ENCODE measurements around the gene FOXP3.

The FOXP3 gene

GRCh38 chrX:49263631-49264030, 879 bp downstream of the FOXP3 start:
- no peak for TF ChIP-seq CTCF (IDR thresholded peaks at IDR 0.05; ENCODE audit: low read depth, low read length, missing control alignments)
- no peak overlapping the region for H3K27ac ChIP-seq
- H3K4me3 ChIP-seq (ENCODE audit: low read depth, low read length): no peak overlapping the region
- no peaks in the 10 kb centered on the region for H3K27me3 ChIP-seq (replicated peaks)
- in situ Hi-C loops (cut with HindIII; ENCODE audit: low pct_ligation_motif_present, low sequenced_read_pairs): no loop called here
- no peak for DNase-seq
- no peaks in the 10 kb centered on the region for H3K36me3 ChIP-seq (replicated peaks)

DNA sequence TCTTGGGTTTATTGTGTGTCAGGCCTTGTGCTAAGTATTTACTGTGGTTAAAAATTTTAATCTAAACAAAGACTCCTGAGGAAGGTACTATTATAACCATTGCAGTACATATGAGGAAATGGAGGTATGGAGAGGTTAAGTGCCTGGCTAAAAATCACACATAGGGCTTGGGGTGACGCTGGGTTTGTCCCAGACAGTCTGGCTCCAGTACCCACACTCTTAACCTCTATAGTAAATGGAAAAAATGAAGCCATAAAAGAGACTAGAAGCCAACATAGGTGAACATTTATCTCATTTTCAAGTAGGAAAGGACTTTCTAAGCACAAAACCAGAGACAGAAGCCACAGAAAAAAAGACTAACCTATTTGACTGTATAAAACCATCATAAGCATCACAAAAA, 1.9 kb downstream of the FOXP3 start:
- H3K27ac ChIP-seq: no peak overlapping the region
- no peaks in the 10 kb centered on the region for H3K27me3 ChIP-seq (replicated peaks)
- in situ Hi-C loops (cut with HindIII; ENCODE audit: low pct_ligation_motif_present, low sequenced_read_pairs): no loop called here
- no peak overlapping the region for H3K4me3 ChIP-seq (ENCODE audit: low read depth, low read length)
- H3K36me3 ChIP-seq (replicated peaks): no peaks in the 10 kb centered on the region
- TF ChIP-seq CTCF (IDR thresholded peaks at IDR 0.05; ENCODE audit: low read depth, low read length, missing control alignments): no peak
- DNase-seq: no peak

GRCh38 chrX:49260221-49260985, 4.1 kb downstream of the FOXP3 start:
- DNase-seq: no peak

GRCh38 chrX:49258749-49259124, 5.8 kb downstream of the FOXP3 start:
- in situ Hi-C loops (cut with HindIII; ENCODE audit: low pct_ligation_motif_present, low sequenced_read_pairs): no loop called here
- no peak overlapping the region for H3K4me3 ChIP-seq (ENCODE audit: low read depth, low read length)
- no peaks in the 10 kb centered on the region for H3K36me3 ChIP-seq (replicated peaks)
- no peak for TF ChIP-seq CTCF (IDR thresholded peaks at IDR 0.05; ENCODE audit: low read depth, low read length, missing control alignments)
- DNase-seq: no peak
- no peak overlapping the region for H3K27ac ChIP-seq
- H3K27me3 ChIP-seq (replicated peaks): no peaks in the 10 kb centered on the region

More at GRCh38 chrX:49260221-49260985, 4.1 kb downstream of the FOXP3 start:
- Histone ChIP-seq H3K27ac (no peak overlapping the region), H3K4me3 (ENCODE audit: low read depth, low read length) (no peak overlapping the region), H3K36me3 (replicated peaks) (no peaks in the 10 kb centered on the region), H3K27me3 (replicated peaks) (no peaks in the 10 kb centered on the region)
- in situ Hi-C loops (cut with HindIII; ENCODE audit: low pct_ligation_motif_present, low sequenced_read_pairs): no loop called here
- no peak for TF ChIP-seq CTCF (IDR thresholded peaks at IDR 0.05; ENCODE audit: low read depth, low read length, missing control alignments)

DNA sequence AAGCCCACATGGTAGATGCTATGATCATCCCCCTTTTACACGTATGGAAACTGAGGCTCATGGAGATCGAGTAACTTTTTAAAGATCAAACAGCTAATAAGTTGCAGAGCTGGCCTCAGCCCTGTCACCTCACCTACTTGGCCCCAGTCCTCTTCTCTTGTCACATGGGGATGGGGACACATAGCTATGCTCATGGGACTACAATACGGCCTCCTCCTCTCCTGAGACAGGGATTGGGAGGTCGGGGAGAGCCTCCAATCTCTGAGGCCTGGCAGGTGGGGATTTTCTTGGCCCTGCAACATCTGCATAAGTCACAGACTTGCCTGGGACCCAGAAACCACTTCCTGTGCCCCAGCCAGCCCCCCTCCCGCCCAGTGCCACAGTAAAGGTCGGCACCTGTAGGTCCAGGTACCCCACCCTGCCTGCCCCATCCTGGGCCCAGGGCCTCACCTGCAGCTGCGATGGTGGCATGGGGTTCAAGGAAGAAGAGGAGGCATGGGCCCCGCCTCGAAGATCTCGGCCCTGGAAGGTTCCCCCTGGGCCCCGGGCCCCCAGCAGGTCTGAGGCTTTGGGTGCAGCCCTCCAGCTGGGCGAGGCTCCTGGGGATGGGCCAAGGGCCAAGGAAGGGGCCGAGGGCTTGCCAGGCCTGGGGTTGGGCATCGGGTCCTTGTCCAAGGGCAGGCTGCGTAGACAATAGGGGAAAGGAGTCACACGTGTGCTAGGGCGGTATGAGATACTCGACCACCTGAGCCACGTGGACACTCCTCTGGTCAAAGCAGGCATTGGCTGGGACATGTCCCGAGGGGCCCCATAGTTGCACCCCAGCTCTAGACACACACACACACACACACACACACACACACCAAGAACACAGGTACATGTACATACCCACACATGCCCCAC, 6.4 kb downstream of the FOXP3 start:
- Histone ChIP-seq H3K4me3 (ENCODE audit: low read depth, low read length) (no peak overlapping the region), H3K36me3 (replicated peaks) (no peaks in the 10 kb centered on the region), H3K27me3 (replicated peaks) (no peaks in the 10 kb centered on the region), H3K27ac (no peak overlapping the region)
- in situ Hi-C loops (cut with HindIII; ENCODE audit: low pct_ligation_motif_present, low sequenced_read_pairs): no loop called here
- no peak for TF ChIP-seq CTCF (IDR thresholded peaks at IDR 0.05; ENCODE audit: low read depth, low read length, missing control alignments)
- DNase-seq: no peak
